K562 (cell line): ENCODE measurements around the gene WNT7B. TPM values are rescaled to one million over a fixed set of nuclear protein-coding genes. Genes with fewer than 3 reads are reported as not detected.

Experiments
- ATAC-seq: fragments of 200-7000 bp; cut with Tn5 transposase; 3 replicates; pipeline ENCODE4 v1.9.1; 2020; ENCODE audit warnings: moderate library complexity
- BruUV-seq: library from RNA; stranded (reverse); fragments of 400-500 nt; replicated peaks from 2 replicates; lab custom pipeline; 2021; lab: Mats Ljungman, UMichigan
- CTCF ChIA-PET: fragments of 300-600 bp; formaldehyde crosslinking; extraction: SDS; loops from one replicate; lab custom pipeline; 2021; ENCODE audit warnings: low intra/inter-chr PET ratio; lab: Yijun Ruan, JAX
- POLR2A ChIA-PET: fragments of 300-600, 350-650 bp; sonication (Branson Sonifier 250); formaldehyde crosslinking; extraction: SDS; loops from one replicate; lab custom pipeline; 2021; ENCODE audit warnings: antibody characterized with exemption, inconsistent platforms; lab: Yijun Ruan, JAX
- DNase-seq, 4 experiments: peaks; one replicate each; pipeline versions ENCODE4 v3.0.0 to v3.0.0-alpha.2; 2011 to 2018; ENCODE audit warnings: low spot score in 3 of 4, mixed read lengths in 3 of 4; ENCODE audit errors: extremely low read depth in 1 of 4
- FAIRE-seq: peaks from 2 replicates; lab custom pipeline; 2011; peaks lifted over from hg19 to GRCh38; lab: Jason Lieb, UNC
- H2AFZ ChIP-seq: 2 replicates; pipeline ENCODE4 v1.6.0; 2011; ENCODE audit warnings: low read depth, low read length, control low read depth, inconsistent platforms
- H3K27ac ChIP-seq: fragments of 200-600 bp; 3 replicates; pipeline ENCODE4 v1.8.0; 2011; ENCODE audit warnings: low read depth, mild to moderate bottlenecking, control low read depth, inconsistent platforms, low read length, moderate library complexity, mixed read lengths; ENCODE audit errors: extremely low read depth
- H3K27me3 ChIP-seq, 2 experiments: fragments of 300-600 bp in 1 of 2; 2 replicates in 1 of 2; 3 replicates in 1 of 2; pipeline versions ENCODE4 v1.6.0 to v1.8.0; 2011; ENCODE audit warnings: inconsistent platforms in 2 of 2, low read length in 2 of 2, mild to moderate bottlenecking in 1 of 2, mixed read lengths in 1 of 2, moderate library complexity in 1 of 2; ENCODE audit not compliant: control insufficient read depth in 2 of 2, insufficient read depth in 2 of 2
- H3K36me3 ChIP-seq: fragments of 300-600 bp; 3 replicates; pipeline ENCODE4 v1.8.0; 2011; ENCODE audit warnings: mild to moderate bottlenecking, low read length, inconsistent platforms; ENCODE audit not compliant: control insufficient read depth, insufficient read depth
- H3K4me1 ChIP-seq, 2 experiments: fragments of 200-600 bp in 1 of 2; replicated peaks in 1 of 2; 2 replicates in 1 of 2; 3 replicates in 1 of 2; pipeline versions ENCODE4 v1.5.1 to v1.8.0; 2011; ENCODE audit warnings: inconsistent platforms in 2 of 2, low read length in 2 of 2, mild to moderate bottlenecking in 1 of 2, mixed read lengths in 1 of 2, moderate library complexity in 1 of 2; ENCODE audit not compliant: control insufficient read depth in 2 of 2, insufficient read depth in 2 of 2
- H3K4me2 ChIP-seq: 2 replicates; pipeline ENCODE4 v1.6.1; 2011; ENCODE audit warnings: low read length, control low read depth, inconsistent platforms, mixed read lengths; ENCODE audit not compliant: insufficient read depth
- H3K4me3 ChIP-seq: fragments of 200-600 bp; sonication (generic), shearing (Covaris generic); 2 replicates; pipeline ENCODE4 v1.5.1; 2016; ENCODE audit warnings: control low read depth, inconsistent platforms
- H3K79me2 ChIP-seq: fragments of 200-600 bp; 3 replicates; pipeline ENCODE4 v1.8.0; 2011; ENCODE audit warnings: low read length, inconsistent platforms; ENCODE audit not compliant: control insufficient read depth, insufficient read depth
- H3K9ac ChIP-seq, 2 experiments: 2 replicates each; pipeline versions ENCODE4 v1.6.0 to v1.6.1; 2011; ENCODE audit warnings: low read depth in 2 of 2, low read length in 2 of 2, control low read depth in 1 of 2, inconsistent platforms in 1 of 2, mild to moderate bottlenecking in 1 of 2, mixed read lengths in 1 of 2; ENCODE audit not compliant: insufficient read depth in 1 of 2
- H3K9me1 ChIP-seq: one replicate; pipeline ENCODE4 v1.6.0; 2011; ENCODE audit warnings: inconsistent platforms, mild to moderate bottlenecking, low read length, moderate library complexity; ENCODE audit not compliant: control insufficient read depth, insufficient read depth
- H3K9me3 ChIP-seq: replicated peaks from 2 replicates; pipeline ENCODE4 v1.5.1; 2011; ENCODE audit warnings: low read depth, low read length, inconsistent platforms; ENCODE audit not compliant: control insufficient read depth, insufficient read depth
- H4K20me1 ChIP-seq: replicated peaks from 2 replicates; pipeline ENCODE4 v1.6.1; 2011; ENCODE audit warnings: low read length, inconsistent platforms, mixed read lengths; ENCODE audit not compliant: control insufficient read depth, insufficient read depth
- CBFB ChIP-seq: sonication (generic); formaldehyde crosslinking; IDR thresholded peaks from 2 replicates; pipeline ENCODE4 v1.4.0; 2020; ENCODE audit warnings: mild to moderate bottlenecking, missing genetic modification reagents
- CEBPB ChIP-seq: fragments of 450-650 bp; IDR thresholded peaks from 2 replicates; pipeline ENCODE4 v1.6.1; 2016; ENCODE audit warnings: missing genetic modification characterization, missing compliant biosample characterization
- CREB1 ChIP-seq, 2 experiments: sonication (generic) in 1 of 2; formaldehyde crosslinking in 1 of 2; IDR thresholded peaks; 2 replicates each; pipeline versions ENCODE4 v1.6.1 to v1.8.0; 2012 to 2022; ENCODE audit warnings: inconsistent platforms in 1 of 2, mild to moderate bottlenecking in 1 of 2, missing genetic modification reagents in 1 of 2, moderate library complexity in 1 of 2
- EGR1 ChIP-seq: fragments of 450-650 bp; conservative IDR thresholded peaks from 2 replicates; pipeline ENCODE4 v1.6.1; 2017; ENCODE audit warnings: mild to moderate bottlenecking
- MEF2D ChIP-seq: conservative IDR thresholded peaks from 2 replicates; pipeline ENCODE4 v1.6.1; 2016; ENCODE audit warnings: low read depth, missing genetic modification characterization, missing compliant biosample characterization
- MXI1 ChIP-seq: IDR thresholded peaks from 2 replicates; pipeline ENCODE4 v1.6.1; 2011; ENCODE audit warnings: low read depth, mild to moderate bottlenecking, improper control_type of control experiment, low read length
- SIN3A ChIP-seq, 2 experiments: fragments of 150-350 bp in 1 of 2; IDR thresholded peaks; 2 replicates each; pipeline ENCODE4 v1.6.1; 2011 to 2016; ENCODE audit warnings: borderline replicate concordance in 2 of 2, low read depth in 2 of 2, low read length in 2 of 2, mild to moderate bottlenecking in 2 of 2, moderate library complexity in 2 of 2; ENCODE audit not compliant: control insufficient read depth in 1 of 2
- SMARCE1 ChIP-seq: fragments of 450-650 bp; IDR thresholded peaks from 2 replicates; pipeline ENCODE4 v1.7.1; 2016; ENCODE audit warnings: mild to moderate bottlenecking
- YY1 ChIP-seq, 3 experiments: IDR thresholded peaks; 2 replicates each; pipeline ENCODE4 v1.6.1; 2011; ENCODE audit warnings: low read length in 2 of 3, mild to moderate bottlenecking in 2 of 3, moderate library complexity in 2 of 3, borderline replicate concordance in 1 of 3, control low read depth in 1 of 3, low read depth in 1 of 3; ENCODE audit not compliant: insufficient read depth in 3 of 3, insufficient replicate concordance in 2 of 3, control insufficient read depth in 1 of 3, insufficient read length in 1 of 3; ENCODE audit errors: extremely low read depth in 1 of 3
- ZBTB11 ChIP-seq, 3 experiments: fragments of 200-800 bp in 1 of 3; fragments of 250-450 bp in 1 of 3; fragments of 450-650 bp in 1 of 3; sonication (Bioruptor Pico) in 1 of 3; sonication (Bioruptor generic) in 1 of 3; formaldehyde crosslinking in 1 of 3; IDR thresholded peaks; 2 replicates each; pipeline versions ENCODE4 v1.6.1 to v1.8.0; 2016 to 2022; ENCODE audit warnings: mild to moderate bottlenecking in 2 of 3, missing genetic modification characterization in 2 of 3, missing compliant biosample characterization in 1 of 3, moderate library complexity in 1 of 3
- ZFP30 ChIP-seq: fragments of 250-450 bp; sonication (Bioruptor Pico); IDR thresholded peaks from 2 replicates; pipeline ENCODE4 v1.8.0; 2022; ENCODE audit warnings: moderate library complexity, mild to moderate bottlenecking, inconsistent platforms, borderline replicate concordance
- ZNF280A ChIP-seq: fragments of 450-650 bp; IDR thresholded peaks from 2 replicates; pipeline ENCODE4 v1.6.1; 2018; ENCODE audit warnings: mild to moderate bottlenecking, low read depth; ENCODE audit not compliant: partially characterized antibody
- WGBS: fragments of 100-300 bp; shearing (Covaris generic); methylation state at CpG from one replicate; pipeline ENCODE4 v1.1.6; 2016; ENCODE audit warnings: low coverage, mixed read lengths; ENCODE audit not compliant: insufficient coverage; ENCODE audit errors: missing lambda C conversion rate; 5-methylcytosine and 5-hydroxymethylcytosine counted together
- in situ Hi-C: fragments of 300-500 bp; cut with MboI; formaldehyde crosslinking; loops from 4 replicates; pipeline ENCODE4 v1.15.0; 2018; ENCODE audit warnings: inconsistent platforms, mixed read lengths
- intact Hi-C: fragments of 100-400 bp; cut with micrococcal nuclease; formaldehyde crosslinking; loops from 2 replicates; pipeline ENCODE4 v1.14.2; 2022
- polyA plus RNA-seq, 8 experiments: library from polyadenylated mRNA; depleted of rRNA in 4 of 8; stranded (reverse) in 5 of 8; unstranded in 3 of 8; fragments of >200 nt; fragmentation: Nextera tagmentation in 2 of 8; fragmentation: Illumina TruSeq in 1 of 8; extraction: Ambion mirVana in 2 of 8; extraction: Trizol in 1 of 8; gene quantifications; 2 replicates each; pipeline versions ENCODE4 v1.2.1 to v1.2.3, GENCODE V29; 2011 to 2014; ENCODE audit warnings: inconsistent platforms in 1 of 8, missing spikeins in 1 of 8
- total RNA-seq, 7 experiments: library from RNA; depleted of rRNA in 6 of 7; stranded (reverse); fragments of >200 nt in 6 of 7; fragmentation: Illumina TruSeq in 2 of 7; extraction: Trizol in 2 of 7; gene quantifications; 2 replicates each; pipeline versions ENCODE4 v1.2.1 to v1.2.3, GENCODE V29; 2011 to 2021; ENCODE audit warnings: low replicate concordance in 1 of 7
- TF ChIP-seq, protein P1 (sequence below): sonication (generic); formaldehyde crosslinking; IDR thresholded peaks from 2 replicates; pipeline ENCODE4 v1.5.0; 2020; ENCODE audit warnings: missing genetic modification reagents

WNT7B gene
- total and polyA plus RNA-seq, 9 of the 15 experiments (the other 6 are each of a cell fraction or from before 2014, with no cell fraction given): not detected

DNA sequence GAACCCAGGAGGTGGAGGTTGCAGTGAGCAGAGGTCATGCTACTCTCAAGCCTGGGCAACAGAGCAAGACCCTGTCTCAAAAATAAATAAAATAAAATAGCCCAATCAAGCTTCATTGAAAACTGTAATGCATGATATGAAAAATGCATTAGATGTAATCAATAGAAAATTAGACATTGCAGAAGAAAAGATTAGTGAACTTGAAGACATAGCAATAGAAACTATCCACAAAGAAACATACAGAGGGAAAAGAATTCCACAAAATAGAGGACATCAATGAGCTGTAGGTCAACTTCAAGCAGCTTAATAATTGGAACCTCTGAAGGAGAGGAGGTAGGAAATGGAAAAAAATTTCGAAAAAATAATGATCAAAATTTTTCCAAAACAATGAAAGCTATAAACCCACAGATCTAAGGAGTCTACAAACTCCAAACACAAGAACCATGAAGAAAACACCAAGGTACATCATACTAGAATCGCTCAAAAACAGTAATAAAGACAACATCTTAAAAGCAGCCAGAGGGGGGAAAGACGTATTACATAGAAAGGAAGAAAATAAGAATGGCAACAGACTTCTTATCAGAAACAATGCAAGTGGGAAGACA lies 104.2 kb downstream of the WNT7B start:
- DNase-seq (no peak), ATAC-seq (no peak), FAIRE-seq (no peak)
- no TSS peak for BruUV-seq
- H3K9me3 ChIP-seq: no peaks in the 10 kb centered on the region
- no peaks in the 10 kb centered on the region for H3K79me2 ChIP-seq
- POLR2A ChIA-PET: no interaction called here
- no peaks in the 10 kb centered on the region for H3K4me1 ChIP-seq
- CTCF ChIA-PET: no interaction called here
- H3K9me1 ChIP-seq: no peaks in the 10 kb centered on the region
- no peak overlapping the region for H2AFZ ChIP-seq
- H4K20me1 ChIP-seq: no peaks in the 10 kb centered on the region
- H3K4me3 ChIP-seq: no peak overlapping the region
- H3K4me2 ChIP-seq: no peak overlapping the region
- intact Hi-C loops: no loop called here
- 8% methylated on average over 3 of the region's 3 CpGs for WGBS
- H3K27ac ChIP-seq: no peak overlapping the region
- H3K27me3 ChIP-seq: peaks cover 4 to 32% of the 10 kb centered on the region in 2 experiments
- H3K9ac ChIP-seq: no peak overlapping the region
- no peaks in the 10 kb centered on the region for H3K36me3 ChIP-seq
- in situ Hi-C loops: no loop called here
- TF ChIP-seq CBFB (no peak), CREB1 (IDR thresholded peaks at IDR 0.05) (no peak), CREB1 (CRISPR knock-in tag; IDR thresholded peaks at IDR 0.05) (no peak), MEF2D (tag) (no peak), SMARCE1 (no peak), ZBTB11 (CRISPR knock-in tag; IDR thresholded peaks at IDR 0.05) (no peak), EGR1 (no peak), MXI1 (no peak), ZNF280A (peak; percentile 12), ZFP30 (CRISPR knock-in tag) (peak; percentile 40; the same call in 1 of the 2 replicates), YY1 (IDR thresholded peaks at IDR 0.05; ENCODE audit: borderline replicate concordance in 1 of 3, control insufficient read depth in 1 of 3, extremely low read depth in 1 of 3, insufficient read depth in 3 of 3, insufficient read length in 1 of 3, insufficient replicate concordance in 2 of 3, low read depth in 1 of 3, low read length in 2 of 3) (no peak), CEBPB (tag) (no peak), SIN3A (IDR thresholded peaks at IDR 0.05; ENCODE audit: borderline replicate concordance in 2 of 2, control insufficient read depth in 1 of 2, low read depth in 2 of 2, low read length in 2 of 2) (no peak)
- TF ChIP-seq, protein P1, sequence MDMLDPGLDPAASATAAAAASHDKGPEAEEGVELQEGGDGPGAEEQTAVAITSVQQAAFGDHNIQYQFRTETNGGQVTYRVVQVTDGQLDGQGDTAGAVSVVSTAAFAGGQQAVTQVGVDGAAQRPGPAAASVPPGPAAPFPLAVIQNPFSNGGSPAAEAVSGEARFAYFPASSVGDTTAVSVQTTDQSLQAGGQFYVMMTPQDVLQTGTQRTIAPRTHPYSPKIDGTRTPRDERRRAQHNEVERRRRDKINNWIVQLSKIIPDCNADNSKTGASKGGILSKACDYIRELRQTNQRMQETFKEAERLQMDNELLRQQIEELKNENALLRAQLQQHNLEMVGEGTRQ: no peak
